Caco-2 (cell line): ENCODE results near the gene SLC12A7. TPM values are rescaled to one million over a fixed set of nuclear protein-coding genes. Genes with fewer than 3 reads are reported as not detected.

Experiments used
- BruUV-seq: library from RNA; stranded (reverse); fragments of 400-500 nt; replicated peaks from 2 replicates; lab custom pipeline; 2021; lab: Mats Ljungman, UMichigan
- CTCF ChIA-PET: fragments of 300-600 bp; sonication (Branson Sonifier 250); formaldehyde crosslinking; loops from one replicate; lab custom pipeline; 2022; ENCODE audit warnings: antibody characterized with exemption; lab: Charles Lee
- POLR2A ChIA-PET: fragments of 300-600 bp; sonication (Branson Sonifier 250); formaldehyde crosslinking; loops from one replicate; lab custom pipeline; 2022; ENCODE audit warnings: antibody characterized with exemption; lab: Charles Lee
- DNase-seq, 2 experiments: peaks; one replicate each; pipeline versions ENCODE4 v3.0.0 to v3.0.0-alpha.2; 2020 to 2022
- H3K27me3 ChIP-seq: replicated peaks from 2 replicates; pipeline ENCODE4 v1.6.0; 2011; ENCODE audit warnings: low read length; ENCODE audit not compliant: control insufficient read depth, insufficient read depth
- H3K36me3 ChIP-seq: 2 replicates; pipeline ENCODE4 v1.5.1; 2011; ENCODE audit warnings: low read length; ENCODE audit not compliant: control insufficient read depth, insufficient read depth
- H3K4me1 ChIP-seq: fragments of 250-450 bp; sonication (Bioruptor Pico); 2 replicates; pipeline ENCODE4 v1.5.1; 2020; ENCODE audit warnings: mild to moderate bottlenecking
- H3K4me3 ChIP-seq: 2 replicates; pipeline ENCODE4 v1.5.1; 2011; ENCODE audit warnings: low read depth, mild to moderate bottlenecking, control low read depth, low read length
- H3K9me3 ChIP-seq: fragments of 250-450 bp; sonication (Bioruptor Pico); 2 replicates; pipeline ENCODE4 v1.5.1; 2020; ENCODE audit warnings: mild to moderate bottlenecking, moderate library complexity
- H3K27ac Mint-ChIP-seq: one replicate; pipeline ENCODE4 v1.8.0; 2022; ENCODE audit warnings: mixed read lengths; ENCODE audit not compliant: unreplicated experiment
- H3K27me3 Mint-ChIP-seq: one replicate; pipeline ENCODE4 v1.8.0; 2022; ENCODE audit warnings: mixed read lengths; ENCODE audit not compliant: insufficient read depth, unreplicated experiment
- H3K36me3 Mint-ChIP-seq: one replicate; pipeline ENCODE4 v1.8.0; 2022; ENCODE audit warnings: mild to moderate bottlenecking, mixed read lengths; ENCODE audit not compliant: insufficient read depth, unreplicated experiment
- H3K4me1 Mint-ChIP-seq: one replicate; pipeline ENCODE4 v1.8.0; 2022; ENCODE audit warnings: low read depth, mixed read lengths; ENCODE audit not compliant: unreplicated experiment
- H3K4me3 Mint-ChIP-seq: one replicate; pipeline ENCODE4 v1.8.0; 2022; ENCODE audit warnings: mild to moderate bottlenecking, moderate library complexity, mixed read lengths; ENCODE audit not compliant: unreplicated experiment
- H3K9me3 Mint-ChIP-seq: one replicate; pipeline ENCODE4 v1.8.0; 2022; ENCODE audit warnings: mixed read lengths; ENCODE audit not compliant: unreplicated experiment
- CTCF ChIP-seq, 2 experiments: fragments of 200-600 bp in 1 of 2; IDR thresholded peaks; 1 replicate in 1 of 2; 2 replicates in 1 of 2; pipeline versions ENCODE4 v1.5.1 to v1.8.0; 2011 to 2022; ENCODE audit warnings: antibody characterized with exemption in 1 of 2, control low read depth in 1 of 2, inconsistent platforms in 1 of 2, low read depth in 1 of 2, low read length in 1 of 2, mild to moderate bottlenecking in 1 of 2, moderate library complexity in 1 of 2; ENCODE audit not compliant: insufficient read depth in 1 of 2, severe bottlenecking in 1 of 2, unreplicated experiment in 1 of 2
- intact Hi-C: fragments of 100-400 bp; cut with micrococcal nuclease; formaldehyde crosslinking; loops from one replicate; pipeline ENCODE4 v1.10.0; 2022; ENCODE audit not compliant: unreplicated experiment
- total RNA-seq: library from RNA; stranded (reverse); gene quantifications from 2 replicates; pipeline ENCODE4 v1.2.3, GENCODE V29; 2022

SLC12A7 gene
- total RNA-seq, 1 experiment from 2014 or later, result 41.7 TPM

GRCh38 chr5:1106385-1107166 lies 5.3 kb downstream of the SLC12A7 start:
- H3K27me3 Mint-ChIP-seq, result no peaks in the 10 kb centered on the region
- ChIA-PET POLR2A (interaction anchor here (0.7 kb wide), 1 partner anchor 155 kb away, joined by 8 read pairs; no protein-coding TSS in a partner anchor), CTCF (interaction anchor here (1.5 to 2.2 kb wide), 4 partner anchors 24 to 98 kb away, joined by 3 to 7 read pairs (median 6); no protein-coding TSS in a partner anchor)
- H3K36me3 Mint-ChIP-seq, result peaks cover 9% of the 10 kb centered on the region
- no peaks in the 10 kb centered on the region for H3K36me3 ChIP-seq
- BruUV-seq, result no TSS peak
- intact Hi-C loops, result loop anchor here (1.0 kb wide), 1 partner anchor 34 kb away; no protein-coding TSS in a partner anchor
- peaks cover 21% of the 10 kb centered on the region for H3K4me1 Mint-ChIP-seq
- no peaks in the 10 kb centered on the region for H3K9me3 ChIP-seq
- H3K4me3 Mint-ChIP-seq, result no peak overlapping the region
- DNase-seq, result no peak
- H3K27me3 ChIP-seq, result no peaks in the 10 kb centered on the region
- H3K4me3 ChIP-seq, result no peak overlapping the region
- peaks cover 50% of the 10 kb centered on the region for H3K4me1 ChIP-seq
- no peaks in the 10 kb centered on the region for H3K9me3 Mint-ChIP-seq
- H3K27ac Mint-ChIP-seq, result peak overlapping the region; percentile 20
- no peak for TF ChIP-seq CTCF (IDR thresholded peaks at IDR 0.05; ENCODE audit: insufficient read depth in 1 of 2, low read depth in 1 of 2, low read length in 1 of 2, severe bottlenecking in 1 of 2, unreplicated experiment in 1 of 2)

- no peaks in the 10 kb centered on the region for H3K27me3 Mint-ChIP-seq
- peak overlapping the region; percentile 23 for H3K4me3 ChIP-seq
- DNase-seq, result peak; percentile 69 to 84
- H3K4me3 Mint-ChIP-seq, result peak overlapping the region; percentile 63
- H3K4me1 ChIP-seq, result peaks cover 47% of the 10 kb centered on the region
- no TSS peak for BruUV-seq
- TF ChIP-seq CTCF (IDR thresholded peaks at IDR 0.05; ENCODE audit: insufficient read depth in 1 of 2, low read depth in 1 of 2, low read length in 1 of 2, severe bottlenecking in 1 of 2, unreplicated experiment in 1 of 2), result no peak
- H3K9me3 ChIP-seq, result no peaks in the 10 kb centered on the region
- ChIA-PET CTCF (interaction anchor here (0.8 to 2.2 kb wide), 5 partner anchors 25 to 182 kb away, joined by 3 to 7 read pairs (median 5); no protein-coding TSS in a partner anchor), POLR2A (interaction anchor here (0.6 to 1.0 kb wide), 3 partner anchors 30 to 835 kb away, joined by 3 to 8 read pairs (median 5); no protein-coding TSS in a partner anchor)
- H3K36me3 Mint-ChIP-seq, result peaks cover 9% of the 10 kb centered on the region
- H3K4me1 Mint-ChIP-seq, result peaks cover 21% of the 10 kb centered on the region
- peak overlapping the region; percentile 85 for H3K27ac Mint-ChIP-seq
- H3K27me3 ChIP-seq, result no peaks in the 10 kb centered on the region
- H3K9me3 Mint-ChIP-seq, result no peaks in the 10 kb centered on the region
- H3K36me3 ChIP-seq, result no peaks in the 10 kb centered on the region; the same call in 1 of the 2 replicates
- intact Hi-C loops, result no loop called here
Measured at GRCh38 chr5:1105350-1106265, 6.3 kb downstream of the SLC12A7 start.
